Measurements from ENCODE around the gene MIEN1.
"Not testable (repeated sequence)": the region's sequence is repeated elsewhere in the genome, so short reads cannot be mapped to it uniquely, and the experiment has no call there.

The MIEN1 gene

GRCh38 chr17:39702901-39703893, 27.1 kb downstream of the MIEN1 start:
- H3K27ac Mint-ChIP-seq (ENCODE audit: low read depth): no peak overlapping the region
- H3K4me3 Mint-ChIP-seq: no peak overlapping the region
- H3K36me3 Mint-ChIP-seq (ENCODE audit: insufficient read depth): no peaks in the 10 kb centered on the region
- no peaks in the 10 kb centered on the region for H3K9me3 Mint-ChIP-seq
- ATAC-seq (replicated peaks; ENCODE audit: extremely low read depth, poor library complexity, severe bottlenecking) (no peak), DNase-seq (ENCODE audit: low spot score in 2 of 2) (no peak)
- H3K27me3 Mint-ChIP-seq: peaks cover 37% of the 10 kb centered on the region
- peaks cover 15% of the 10 kb centered on the region for H3K4me1 Mint-ChIP-seq

GRCh38 chr17:39701784-39702422, 28.4 kb downstream of the MIEN1 start:
- Mint-ChIP-seq H3K4me1 (peaks cover 9% of the 10 kb centered on the region), H3K4me3 (no peak overlapping the region), H3K36me3 (ENCODE audit: insufficient read depth) (no peaks in the 10 kb centered on the region), H3K27ac (ENCODE audit: low read depth) (no peak overlapping the region), H3K27me3 (peaks cover 48% of the 10 kb centered on the region), H3K9me3 (no peaks in the 10 kb centered on the region)
- DNase-seq (ENCODE audit: low spot score in 2 of 2): no peak
- no peak for ATAC-seq (replicated peaks; ENCODE audit: extremely low read depth, poor library complexity, severe bottlenecking)

DNA sequence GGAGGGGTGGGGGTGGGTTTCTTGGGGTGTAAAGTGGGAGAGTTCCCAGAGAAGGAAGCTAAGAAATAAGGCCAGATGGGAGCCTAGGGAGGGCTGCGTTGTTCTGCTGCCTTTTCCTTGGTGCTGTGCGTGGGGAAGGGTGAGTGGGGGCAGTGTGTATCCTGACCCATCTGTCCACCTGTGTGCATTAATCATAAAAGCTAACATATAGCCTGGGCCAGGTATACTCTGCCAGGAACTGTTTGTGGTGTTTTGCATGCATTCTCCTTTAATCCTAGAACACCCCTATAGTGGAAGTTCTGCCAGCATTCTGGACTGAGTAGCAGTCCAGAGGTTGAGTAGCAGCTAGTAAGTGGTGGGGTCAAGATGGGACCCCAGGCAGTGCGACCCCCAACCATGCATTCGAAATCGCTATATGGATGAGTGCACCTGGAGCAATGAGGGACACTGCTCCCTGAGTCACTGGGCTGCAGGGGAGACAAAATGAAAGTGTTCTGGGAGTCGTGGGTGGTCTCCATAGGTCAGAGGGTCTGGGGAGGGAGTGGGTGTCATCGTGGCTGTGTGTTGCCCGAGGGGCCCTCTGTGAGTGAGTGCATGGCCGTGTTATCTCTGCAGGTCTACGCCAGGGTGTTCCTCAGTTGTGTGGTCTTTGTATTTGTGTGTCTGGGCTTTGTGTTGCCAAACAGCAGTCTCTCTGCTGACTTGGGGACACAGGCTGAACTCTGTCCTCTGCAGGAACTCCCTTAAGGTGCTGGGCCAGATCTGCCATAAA, 29.1 kb downstream of the MIEN1 start:
- Mint-ChIP-seq H3K36me3 (ENCODE audit: insufficient read depth) (no peaks in the 10 kb centered on the region), H3K4me3 (no peak overlapping the region), H3K4me1 (peaks cover 6% of the 10 kb centered on the region), H3K27ac (ENCODE audit: low read depth) (no peak overlapping the region), H3K27me3 (peaks cover 48% of the 10 kb centered on the region), H3K9me3 (no peaks in the 10 kb centered on the region)
- no peak for DNase-seq (ENCODE audit: low spot score in 2 of 2)
- no peak for ATAC-seq (replicated peaks; ENCODE audit: extremely low read depth, poor library complexity, severe bottlenecking)

- H3K9me3 Mint-ChIP-seq: no peaks in the 10 kb centered on the region
- no peak overlapping the region for H3K27ac Mint-ChIP-seq (ENCODE audit: low read depth)
- H3K4me3 Mint-ChIP-seq: no peak overlapping the region
- H3K27me3 Mint-ChIP-seq: peaks cover 48% of the 10 kb centered on the region
- no peaks in the 10 kb centered on the region for H3K36me3 Mint-ChIP-seq (ENCODE audit: insufficient read depth)
- ATAC-seq (replicated peaks; ENCODE audit: extremely low read depth, poor library complexity, severe bottlenecking): no peak
- DNase-seq (ENCODE audit: low spot score in 2 of 2): no peak
- H3K4me1 Mint-ChIP-seq: peaks cover 6% of the 10 kb centered on the region
Observed at GRCh38 chr17:39700148-39700987, 30.0 kb downstream of the MIEN1 start.

- Mint-ChIP-seq H3K9me3 (no peaks in the 10 kb centered on the region), H3K27ac (ENCODE audit: low read depth) (no peak within 1 kb of the TSS), H3K4me1 (peaks cover 6% of the 10 kb centered on the region), H3K36me3 (ENCODE audit: insufficient read depth) (no peaks in the 10 kb centered on the region), H3K4me3 (peak within 1 kb of the TSS; percentile 39), H3K27me3 (peaks cover 48% of the 10 kb centered on the region)
- no peak for DNase-seq (ENCODE audit: low spot score in 2 of 2)
- no peak for ATAC-seq (replicated peaks; ENCODE audit: extremely low read depth, poor library complexity, severe bottlenecking)
Observed at GRCh38 chr17:39699818-39700147, 30.5 kb downstream of the MIEN1 start, which contains the start of gene ERBB2. TSS of gene ERBB2 (plus strand) at chr17:39700064. CDS start at chr17:39700239, 175 bp downstream.

DNA sequence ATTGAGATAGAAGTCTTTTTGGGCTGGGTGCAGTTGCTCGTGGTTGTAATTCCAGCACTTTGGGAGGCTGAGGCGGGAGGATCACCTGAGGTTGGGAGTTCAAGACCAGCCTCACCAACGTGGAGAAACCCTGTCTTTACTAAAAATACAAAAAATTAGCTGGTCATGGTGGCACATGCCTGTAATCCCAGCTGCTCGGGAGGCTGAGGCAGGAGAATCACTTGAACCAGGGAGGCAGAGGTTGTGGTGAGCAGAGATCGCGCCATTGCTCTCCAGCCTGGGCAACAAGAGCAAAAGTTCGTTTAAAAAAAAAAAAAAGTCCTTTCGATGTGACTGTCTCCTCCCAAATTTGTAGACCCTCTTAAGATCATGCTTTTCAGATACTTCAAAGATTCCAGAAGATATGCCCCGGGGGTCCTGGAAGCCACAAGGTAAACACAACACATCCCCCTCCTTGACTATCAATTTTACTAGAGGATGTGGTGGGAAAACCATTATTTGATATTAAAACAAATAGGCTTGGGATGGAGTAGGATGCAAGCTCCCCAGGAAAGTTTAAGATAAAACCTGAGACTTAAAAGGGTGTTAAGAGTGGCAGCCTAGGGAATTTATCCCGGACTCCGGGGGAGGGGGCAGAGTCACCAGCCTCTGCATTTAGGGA, 31.0 kb downstream of the MIEN1 start:
- H3K27me3 Mint-ChIP-seq: peaks cover 48% of the 10 kb centered on the region
- H3K4me1 Mint-ChIP-seq; ATAC-seq (replicated peaks; ENCODE audit: extremely low read depth, poor library complexity, severe bottlenecking); H3K36me3 Mint-ChIP-seq (ENCODE audit: insufficient read depth); H3K27ac Mint-ChIP-seq (ENCODE audit: low read depth); DNase-seq (ENCODE audit: low spot score in 2 of 2); H3K9me3 Mint-ChIP-seq: not testable (repeated sequence)
- H3K4me3 Mint-ChIP-seq: peak overlapping the region; percentile 39

- DNase-seq (ENCODE audit: low spot score in 2 of 2): no peak
- H3K27ac Mint-ChIP-seq (ENCODE audit: low read depth): peak overlapping the region; percentile 47
- H3K9me3 Mint-ChIP-seq: no peaks in the 10 kb centered on the region
- no peak for ATAC-seq (replicated peaks; ENCODE audit: extremely low read depth, poor library complexity, severe bottlenecking)
- peaks cover 6% of the 10 kb centered on the region for H3K4me1 Mint-ChIP-seq
- H3K36me3 Mint-ChIP-seq (ENCODE audit: insufficient read depth): no peaks in the 10 kb centered on the region
- peaks cover 48% of the 10 kb centered on the region for H3K27me3 Mint-ChIP-seq
- no peak overlapping the region for H3K4me3 Mint-ChIP-seq
Observed at GRCh38 chr17:39697961-39698360, 32.4 kb downstream of the MIEN1 start.

DNA sequence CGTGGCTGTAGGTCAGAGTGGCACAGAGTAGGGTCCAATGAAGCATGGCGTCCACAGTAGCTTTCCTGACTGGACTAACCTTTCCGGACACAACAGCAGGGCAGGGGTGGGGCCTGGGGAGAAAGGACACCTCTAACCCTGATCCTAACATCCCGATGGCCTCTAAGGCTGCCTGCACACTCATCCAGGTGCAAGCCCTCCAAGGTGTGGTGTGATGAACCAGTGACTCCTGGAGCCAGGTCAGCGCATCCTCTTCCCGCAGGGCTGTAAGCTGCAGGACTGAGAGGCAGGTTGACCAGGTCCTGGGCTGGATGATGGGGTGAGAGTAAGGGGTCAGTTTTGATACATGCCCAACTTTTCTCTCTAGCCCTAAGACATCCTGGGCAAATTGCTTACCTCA, 33.6 kb downstream of the MIEN1 start:
- Mint-ChIP-seq H3K27me3 (peaks cover 45% of the 10 kb centered on the region), H3K36me3 (ENCODE audit: insufficient read depth) (no peaks in the 10 kb centered on the region), H3K9me3 (no peaks in the 10 kb centered on the region), H3K4me3 (no peak overlapping the region), H3K4me1 (peaks cover 6% of the 10 kb centered on the region), H3K27ac (ENCODE audit: low read depth) (no peak overlapping the region)
- ATAC-seq (replicated peaks; ENCODE audit: extremely low read depth, poor library complexity, severe bottlenecking) (no peak), DNase-seq (ENCODE audit: low spot score in 2 of 2) (no peak)

DNA sequence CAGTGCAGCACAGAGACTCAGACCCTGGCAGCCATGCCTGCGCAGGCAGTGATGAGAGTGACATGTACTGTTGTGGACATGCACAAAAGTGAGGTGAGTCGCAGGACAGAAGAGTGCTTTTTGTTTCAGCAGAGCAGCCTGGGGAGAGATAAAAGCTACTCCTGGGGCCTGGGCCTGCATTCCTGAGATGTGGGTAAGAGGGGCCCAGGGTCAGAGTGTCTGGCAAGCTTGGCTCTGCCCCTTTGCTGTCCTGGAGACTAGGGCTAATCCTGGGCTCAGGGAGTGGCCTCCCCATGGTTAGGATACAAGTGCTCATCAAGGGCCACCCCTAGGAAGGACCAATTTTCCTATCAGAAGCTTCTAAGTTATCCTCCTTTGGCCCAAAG, 35.2 kb downstream of the MIEN1 start:
- ATAC-seq (replicated peaks; ENCODE audit: extremely low read depth, poor library complexity, severe bottlenecking): no peak
- H3K9me3 Mint-ChIP-seq: no peaks in the 10 kb centered on the region
- H3K27ac Mint-ChIP-seq (ENCODE audit: low read depth): no peak overlapping the region
- H3K4me1 Mint-ChIP-seq: peaks cover 6% of the 10 kb centered on the region
- DNase-seq (ENCODE audit: low spot score in 2 of 2): no peak
- H3K4me3 Mint-ChIP-seq: no peak overlapping the region
- H3K36me3 Mint-ChIP-seq (ENCODE audit: insufficient read depth): no peaks in the 10 kb centered on the region
- peaks cover 29% of the 10 kb centered on the region for H3K27me3 Mint-ChIP-seq

- no peak overlapping the region for H3K4me3 Mint-ChIP-seq
- H3K9me3 Mint-ChIP-seq: no peaks in the 10 kb centered on the region
- peaks cover 24% of the 10 kb centered on the region for H3K27me3 Mint-ChIP-seq
- H3K27ac Mint-ChIP-seq (ENCODE audit: low read depth): no peak overlapping the region
- no peak for DNase-seq (ENCODE audit: low spot score in 2 of 2)
- peaks cover 3% of the 10 kb centered on the region for H3K4me1 Mint-ChIP-seq
- H3K36me3 Mint-ChIP-seq (ENCODE audit: insufficient read depth): no peaks in the 10 kb centered on the region
- no peak for ATAC-seq (replicated peaks; ENCODE audit: extremely low read depth, poor library complexity, severe bottlenecking)
Observed at GRCh38 chr17:39694593-39694992, 35.7 kb downstream of the MIEN1 start.

- H3K4me3 Mint-ChIP-seq: peak overlapping the region; percentile 95
- ATAC-seq (replicated peaks; ENCODE audit: extremely low read depth, poor library complexity, severe bottlenecking): no peak
- H3K27me3 Mint-ChIP-seq: no peaks in the 10 kb centered on the region
Observed at GRCh38 chr17:39688945-39689344, 41.4 kb downstream of the MIEN1 start.

More at GRCh38 chr17:39688945-39689344, 41.4 kb downstream of the MIEN1 start:
- Mint-ChIP-seq H3K9me3 (peaks cover 8% of the 10 kb centered on the region), H3K36me3 (ENCODE audit: insufficient read depth) (peaks cover 6% of the 10 kb centered on the region), H3K4me1 (peaks cover 35% of the 10 kb centered on the region), H3K27ac (ENCODE audit: low read depth) (peak overlapping the region; percentile 99)
- DNase-seq (ENCODE audit: low spot score in 2 of 2): no peak

Measured in central memory CD8-positive, alpha-beta T cell (primary cell).